ENCODE results near the gene DGKB.
"Not testable (repeated sequence)": the region's sequence is repeated elsewhere in the genome, so short reads cannot be mapped to it uniquely, and the experiment has no call there.

The DGKB gene

GRCh38 chr7:14552060-14552459 lies 350.5 kb downstream of the DGKB start:
- no peak for DNase-seq

- DNase-seq, result no peak
Measured at GRCh38 chr7:14551310-14551709, 351.2 kb downstream of the DGKB start.

GRCh38 chr7:14542624-14543023 lies 359.9 kb downstream of the DGKB start:
- DNase-seq, result no peak

- DNase-seq, result no peak
Measured at GRCh38 chr7:14521183-14521582, 381.4 kb downstream of the DGKB start.

GRCh38 chr7:14510268-14510667 lies 392.3 kb downstream of the DGKB start:
- no peak for DNase-seq

GRCh38 chr7:14507617-14508016 lies 394.9 kb downstream of the DGKB start:
- peak; percentile 85 for DNase-seq

- DNase-seq, result no peak
Measured at GRCh38 chr7:14505906-14506305, 396.6 kb downstream of the DGKB start.

GRCh38 chr7:14504134-14504533 lies 398.4 kb downstream of the DGKB start:
- no peak for DNase-seq

- no peak for DNase-seq
Measured at GRCh38 chr7:14503623-14504022, 398.9 kb downstream of the DGKB start.

GRCh38 chr7:14501436-14501835 lies 401.1 kb downstream of the DGKB start:
- no peak for DNase-seq

GRCh38 chr7:14497390-14497789 lies 405.2 kb downstream of the DGKB start:
- DNase-seq, result no peak

- DNase-seq, result no peak
Measured at GRCh38 chr7:14495633-14496032, 406.9 kb downstream of the DGKB start.

- no peak for DNase-seq
Measured at GRCh38 chr7:14487701-14488395, 414.7 kb downstream of the DGKB start.

GRCh38 chr7:14483663-14484062 lies 418.9 kb downstream of the DGKB start:
- DNase-seq, result no peak

GRCh38 chr7:14480281-14480680 lies 422.3 kb downstream of the DGKB start:
- DNase-seq, result peak; percentile 66

- DNase-seq, result no peak
Measured at GRCh38 chr7:14478834-14479510, 423.6 kb downstream of the DGKB start.

GRCh38 chr7:14461716-14462115 lies 440.8 kb downstream of the DGKB start:
- DNase-seq, result not testable (repeated sequence)

GRCh38 chr7:14458846-14459245 lies 443.7 kb downstream of the DGKB start:
- not testable (repeated sequence) for DNase-seq

- DNase-seq, result peak; percentile 77
Measured at GRCh38 chr7:14457568-14458453, 444.7 kb downstream of the DGKB start.

- no peak for DNase-seq
Measured at GRCh38 chr7:14449291-14449690, 453.3 kb downstream of the DGKB start.

GRCh38 chr7:14446829-14447228 lies 455.7 kb downstream of the DGKB start:
- DNase-seq, result no peak

GRCh38 chr7:14446219-14446618 lies 456.3 kb downstream of the DGKB start:
- DNase-seq, result no peak

GRCh38 chr7:14438366-14438765 lies 464.2 kb downstream of the DGKB start:
- DNase-seq, result no peak

GRCh38 chr7:14436878-14437277 lies 465.7 kb downstream of the DGKB start:
- DNase-seq, result no peak

Data from NCI-H2171 (cell line).